T47D (cell line): ENCODE results near the gene NEK4.

Experiments used
- DNase-seq, 2 experiments: peaks; one replicate each; pipeline versions ENCODE4 v3.0.0 to v3.0.0-alpha.2; 2011 to 2012; ENCODE audit warnings: low read depth in 1 of 2, low spot score in 1 of 2
- JUND ChIP-seq: IDR thresholded peaks from 2 replicates; pipeline ENCODE4 v1.6.1; 2012; ENCODE audit warnings: low read depth
- in situ Hi-C: cut with HindIII; loops from 2 replicates; pipeline ENCODE4 v1.10.0; 2016; ENCODE audit warnings: low sequenced_read_pairs, low pct_unique_long_range_greater_than_20kb

NEK4 gene

GRCh38 chr3:52770496-52771333 lies at the start of gene NEK4:
TSS of gene NEK4 (minus strand) at chr3:52770940. CDS start at chr3:52770746, 194 bp downstream.
- in situ Hi-C loops = no loop called here
- TF ChIP-seq JUND = no peak
- DNase-seq = peak; percentile 70 to 88

GRCh38 chr3:52819936-52820335 lies 49.2 kb upstream of the NEK4 start:
- TF ChIP-seq JUND = no peak
- no peak for DNase-seq
- in situ Hi-C loops = no loop called here

DNA sequence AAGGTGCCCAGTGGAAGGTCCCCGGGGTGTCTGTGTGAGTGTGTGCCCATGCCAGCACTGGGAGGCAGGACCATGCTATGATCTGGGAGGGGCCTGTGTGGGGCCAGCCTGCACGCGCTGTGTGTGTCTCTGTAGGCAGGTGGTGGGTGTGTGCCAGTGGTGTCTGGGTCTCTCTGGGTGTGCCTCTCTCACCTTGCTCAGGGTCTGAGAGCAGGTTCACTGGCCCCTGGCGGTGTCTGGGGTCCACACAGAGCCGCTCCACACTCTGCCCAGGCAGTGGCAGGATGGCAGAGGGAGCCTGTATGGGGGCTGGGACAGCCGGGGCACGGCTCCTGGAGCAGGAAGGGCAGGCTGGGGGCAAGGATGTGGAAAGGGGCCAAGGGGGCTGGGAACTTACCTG lies 47.1 kb upstream of the NEK4 start:
- DNase-seq = no peak
- TF ChIP-seq JUND = no peak
- in situ Hi-C loops = no loop called here

DNA sequence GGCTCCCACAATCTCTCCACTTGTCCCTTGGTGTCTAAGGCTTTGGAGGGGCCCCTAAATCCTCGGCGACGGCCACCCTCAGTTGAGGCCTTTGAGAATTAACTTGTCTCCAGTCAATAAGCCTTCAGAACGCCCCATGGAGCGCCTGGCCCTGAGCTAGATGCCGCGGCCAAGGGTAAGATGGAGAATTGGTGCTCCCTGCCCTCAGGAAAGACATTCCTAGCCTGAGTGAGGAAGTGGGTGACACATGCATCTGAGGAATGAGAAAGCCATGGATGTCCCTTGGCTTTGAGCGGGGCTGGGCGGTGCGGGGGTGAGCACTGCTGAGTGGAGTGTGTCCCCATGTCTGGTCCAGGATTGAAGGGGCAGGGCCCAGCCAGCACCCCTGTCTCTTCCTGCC lies 46.5 kb upstream of the NEK4 start:
- no peak for DNase-seq
- in situ Hi-C loops = no loop called here
- no peak for TF ChIP-seq JUND

- in situ Hi-C loops = no loop called here
- no peak for DNase-seq
- no peak for TF ChIP-seq JUND
Measured at GRCh38 chr3:52816654-52817053, 45.9 kb upstream of the NEK4 start.

GRCh38 chr3:52816199-52816598 lies 45.5 kb upstream of the NEK4 start:
- no peak for TF ChIP-seq JUND
- DNase-seq = no peak
- in situ Hi-C loops = no loop called here

- in situ Hi-C loops = no loop called here
Measured at GRCh38 chr3:52813810-52814209, 43.1 kb upstream of the NEK4 start.

DNA sequence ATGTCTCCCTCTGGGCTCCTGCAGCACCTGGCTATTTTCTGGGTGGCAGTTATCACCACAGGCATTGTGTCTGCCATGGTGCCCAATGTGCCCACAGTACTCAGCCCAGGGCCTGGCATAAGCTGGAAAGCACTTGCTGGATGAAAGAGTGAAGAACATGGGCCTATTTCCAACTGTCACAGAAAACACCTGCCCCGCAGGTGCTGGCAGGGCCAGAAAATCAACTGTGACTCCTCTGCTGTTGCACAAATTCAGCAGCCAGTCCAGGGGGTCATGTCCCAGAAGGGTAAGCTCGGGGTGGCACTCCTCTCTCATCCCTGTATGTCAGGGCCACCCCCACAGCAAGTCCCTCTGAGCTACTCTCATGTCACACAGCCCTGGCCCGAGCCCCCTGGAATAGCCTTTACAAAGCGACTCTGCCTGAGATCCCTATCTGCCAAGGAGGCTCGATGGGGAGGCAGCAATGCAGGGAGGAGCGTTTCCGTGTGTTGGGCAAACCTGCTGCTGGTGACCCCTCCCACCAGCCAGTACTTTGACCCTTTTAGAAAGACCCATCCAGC lies 40.8 kb upstream of the NEK4 start:
- in situ Hi-C loops = no loop called here
- TF ChIP-seq JUND = no peak
- DNase-seq = no peak

More at GRCh38 chr3:52813810-52814209, 43.1 kb upstream of the NEK4 start:
- DNase-seq = no peak
- TF ChIP-seq JUND = no peak

- DNase-seq = no peak
- TF ChIP-seq JUND = no peak
- in situ Hi-C loops = no loop called here
Measured at GRCh38 chr3:52810923-52811322, 40.2 kb upstream of the NEK4 start.

DNA sequence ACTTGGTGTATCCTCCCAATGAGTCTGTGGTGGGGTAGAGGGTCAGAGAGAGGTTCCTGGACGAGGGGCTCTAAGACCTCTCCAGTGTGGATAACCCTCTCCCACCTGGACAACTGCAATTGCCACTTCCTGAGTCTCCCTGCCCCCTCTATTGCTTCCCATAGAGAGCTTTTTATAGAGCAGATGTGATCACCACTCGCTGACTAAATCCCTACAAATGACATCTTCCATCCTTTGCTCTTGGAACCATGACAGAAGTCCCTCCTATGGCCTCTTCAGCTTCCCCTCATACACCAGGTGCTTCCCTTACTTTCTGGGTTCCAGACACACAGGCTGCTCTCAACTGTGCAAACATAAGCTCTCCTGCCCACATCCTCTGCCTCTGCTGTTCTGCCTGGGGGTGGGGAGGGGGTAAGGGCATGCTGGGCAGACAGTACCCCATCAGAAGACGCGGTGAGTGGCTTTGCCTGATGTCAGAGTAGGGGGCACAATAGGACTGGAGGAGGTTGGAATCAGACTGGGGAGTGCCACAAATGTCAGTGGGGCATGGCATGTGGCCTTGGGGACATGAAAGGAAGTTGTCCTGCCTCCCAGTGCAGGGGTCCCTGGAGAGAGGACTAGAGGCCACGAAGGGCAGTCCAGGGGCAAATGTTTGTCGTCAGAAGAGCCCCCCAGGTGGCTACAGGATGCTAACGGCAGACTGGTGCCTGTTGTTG lies 39.1 kb upstream of the NEK4 start:
- DNase-seq = no peak
- no peak for TF ChIP-seq JUND
- in situ Hi-C loops = no loop called here

DNA sequence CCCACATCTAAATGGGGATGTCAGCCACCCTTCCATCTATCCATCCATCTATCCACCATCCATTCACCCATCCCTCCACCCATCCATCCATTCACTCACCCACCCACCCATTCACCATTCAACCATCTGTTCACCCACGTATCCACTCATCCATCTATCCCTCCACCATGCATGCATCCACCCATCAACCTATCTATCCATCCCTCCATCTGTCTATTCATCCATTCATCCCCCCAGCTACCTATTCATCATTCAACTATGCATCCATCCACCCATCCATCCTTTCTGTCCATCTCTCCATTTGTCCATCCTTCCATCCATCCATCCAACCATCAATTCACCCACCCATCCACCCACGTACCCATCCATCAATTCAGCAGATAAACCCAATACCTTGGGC lies 38.4 kb upstream of the NEK4 start:
- no peak for TF ChIP-seq JUND
- in situ Hi-C loops = no loop called here
- DNase-seq = no peak

DNA sequence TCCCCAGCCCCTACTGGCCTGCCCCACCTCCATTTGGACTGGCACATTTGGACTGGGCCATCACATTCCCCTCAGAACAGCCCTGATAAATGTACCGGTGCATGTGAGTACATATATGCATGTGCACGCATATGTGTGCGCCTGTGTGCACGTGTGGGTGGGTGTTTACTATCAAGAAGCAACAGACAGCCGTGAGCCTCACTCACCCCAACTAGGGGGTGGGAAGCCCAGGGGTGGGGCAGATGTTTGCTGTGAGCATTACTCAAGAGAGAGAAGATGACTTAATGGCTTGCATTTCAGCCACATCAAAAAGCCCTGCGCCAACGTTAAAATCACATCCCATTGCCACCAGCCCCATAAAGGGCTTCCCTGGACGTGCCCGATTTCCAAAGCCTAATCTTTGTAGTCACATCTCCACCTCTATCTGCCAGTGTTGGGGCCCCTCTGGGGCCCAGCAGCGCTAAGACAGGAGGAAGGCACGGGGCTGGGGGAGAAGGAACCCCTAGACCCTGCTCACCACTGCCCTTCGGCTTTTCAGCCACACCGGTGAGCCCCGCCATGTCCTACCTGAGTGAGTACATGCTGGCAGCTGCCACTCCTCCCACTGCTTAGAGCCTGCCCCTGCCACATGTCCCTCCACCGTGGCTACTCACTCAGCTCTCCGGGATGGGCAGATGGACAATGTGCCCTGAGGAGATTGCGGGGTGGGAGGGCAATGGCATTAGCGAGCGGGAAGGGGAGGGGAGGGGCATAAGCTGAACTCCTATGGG lies 34.7 kb upstream of the NEK4 start:
- DNase-seq = no peak
- no peak for TF ChIP-seq JUND
- in situ Hi-C loops = no loop called here
